H9 (cell line): Measurements from ENCODE around the gene PCDHB9. TPM values are rescaled to one million over a fixed set of nuclear protein-coding genes. Genes with fewer than 3 reads are reported as not detected.
"Not testable (repeated sequence)": the region's sequence is repeated elsewhere in the genome, so short reads cannot be mapped to it uniquely, and the experiment has no call there.

Experiments used
- DNase-seq: peaks from one replicate; pipeline ENCODE4 v3.0.0-alpha.2; 2017
- H2AFZ ChIP-seq: one replicate; pipeline ENCODE4 v1.6.1; 2013; ENCODE audit warnings: mild to moderate bottlenecking, low read length, control low read depth, moderate library complexity
- H2AK5ac ChIP-seq: 2 replicates; pipeline ENCODE4 v1.6.1; 2013; ENCODE audit warnings: low read length, control low read depth, mixed read lengths; ENCODE audit not compliant: insufficient read length
- H2BK120ac ChIP-seq: one replicate; pipeline ENCODE4 v1.6.1; 2013; ENCODE audit warnings: low read depth, mild to moderate bottlenecking, low read length, control low read depth, inconsistent platforms; ENCODE audit not compliant: poor library complexity, severe bottlenecking
- H2BK12ac ChIP-seq: 2 replicates; pipeline ENCODE4 v1.6.1; 2013; ENCODE audit warnings: low read length, control low read depth, mixed read lengths, low read depth; ENCODE audit not compliant: insufficient read length
- H2BK15ac ChIP-seq: 2 replicates; pipeline ENCODE4 v1.6.1; 2013; ENCODE audit warnings: low read depth, low read length, control low read depth
- H2BK20ac ChIP-seq: one replicate; pipeline ENCODE4 v1.6.1; 2013; ENCODE audit warnings: low read depth, mild to moderate bottlenecking, low read length, control low read depth, inconsistent platforms; ENCODE audit not compliant: poor library complexity, severe bottlenecking
- H2BK5ac ChIP-seq: 2 replicates; pipeline ENCODE4 v1.6.1; 2013; ENCODE audit warnings: low read length, control low read depth, mixed read lengths; ENCODE audit not compliant: insufficient read length
- H3K14ac ChIP-seq: 2 replicates; pipeline ENCODE4 v1.6.1; 2013; ENCODE audit warnings: low read length, control low read depth; ENCODE audit not compliant: insufficient read depth
- H3K18ac ChIP-seq: 2 replicates; pipeline ENCODE4 v1.6.1; 2013; ENCODE audit warnings: low read depth, mild to moderate bottlenecking, mixed read lengths, low read length, control low read depth; ENCODE audit not compliant: insufficient read length
- H3K23ac ChIP-seq: 2 replicates; pipeline ENCODE4 v1.6.1; 2013; ENCODE audit warnings: low read length, control low read depth, mixed read lengths, low read depth; ENCODE audit not compliant: insufficient read length
- H3K23me2 ChIP-seq: 2 replicates; pipeline ENCODE4 v1.6.1; 2013; ENCODE audit warnings: low read depth, mild to moderate bottlenecking, mixed read lengths, low read length, control low read depth; ENCODE audit not compliant: insufficient read length, poor library complexity, severe bottlenecking
- H3K27ac ChIP-seq: 2 replicates; pipeline ENCODE4 v1.5.1; 2013; ENCODE audit warnings: low read length, control low read depth, mixed read lengths, low read depth; ENCODE audit not compliant: insufficient read length
- H3K27me3 ChIP-seq: 2 replicates; pipeline ENCODE4 v1.6.1; 2013; ENCODE audit warnings: low read length, control low read depth, inconsistent platforms; ENCODE audit not compliant: insufficient read depth
- H3K4ac ChIP-seq: 2 replicates; pipeline ENCODE4 v1.6.1; 2013; ENCODE audit warnings: low read depth, mild to moderate bottlenecking, control low read depth, inconsistent platforms, low read length, moderate library complexity
- H3K4me1 ChIP-seq: 2 replicates; pipeline ENCODE4 v1.6.1; 2013; ENCODE audit warnings: low read length, control low read depth, inconsistent platforms; ENCODE audit not compliant: insufficient read depth
- H3K4me2 ChIP-seq: 2 replicates; pipeline ENCODE4 v1.6.1; 2013; ENCODE audit warnings: low read length, control low read depth, mixed read lengths; ENCODE audit not compliant: insufficient read length, insufficient read depth
- H3K56ac ChIP-seq: 2 replicates; pipeline ENCODE4 v1.6.1; 2013; ENCODE audit warnings: low read depth, mild to moderate bottlenecking, mixed read lengths, low read length, control low read depth; ENCODE audit not compliant: insufficient read length
- H3K79me1 ChIP-seq: 2 replicates; pipeline ENCODE4 v1.6.1; 2013; ENCODE audit warnings: low read depth, mild to moderate bottlenecking, moderate library complexity, low read length, control low read depth, inconsistent platforms; ENCODE audit not compliant: insufficient read depth, poor library complexity, severe bottlenecking
- H3K79me2 ChIP-seq: 2 replicates; pipeline ENCODE4 v1.6.1; 2013; ENCODE audit warnings: low read length, control low read depth, inconsistent platforms; ENCODE audit not compliant: insufficient read depth
- H3K9ac ChIP-seq: 2 replicates; pipeline ENCODE4 v1.6.1; 2013; ENCODE audit warnings: low read length, control low read depth, mixed read lengths; ENCODE audit not compliant: insufficient read length; ENCODE audit errors: extremely low read depth
- H3K9me3 ChIP-seq: one replicate; pipeline ENCODE4 v1.6.1; 2013; ENCODE audit warnings: low read depth, low read length, inconsistent platforms; ENCODE audit not compliant: control insufficient read depth
- H3T11ph ChIP-seq: one replicate; pipeline ENCODE4 v1.6.1; 2013; ENCODE audit warnings: mild to moderate bottlenecking, low read length, control low read depth, inconsistent platforms
- H4K20me1 ChIP-seq: one replicate; pipeline ENCODE4 v1.6.1; 2013; ENCODE audit not compliant: control insufficient read depth, insufficient read length, insufficient read depth
- H4K5ac ChIP-seq: 2 replicates; pipeline ENCODE4 v1.6.1; 2013; ENCODE audit warnings: low read depth, mild to moderate bottlenecking, mixed read lengths, low read length, control low read depth; ENCODE audit not compliant: insufficient read length
- H4K8ac ChIP-seq: replicated peaks from 2 replicates; pipeline ENCODE4 v1.6.1; 2013; ENCODE audit warnings: low read length, control low read depth, mixed read lengths, low read depth; ENCODE audit not compliant: insufficient read length
- H4K91ac ChIP-seq: 2 replicates; pipeline ENCODE4 v1.6.1; 2013; ENCODE audit warnings: low read depth, mild to moderate bottlenecking, moderate library complexity, mixed read lengths, low read length, control low read depth; ENCODE audit not compliant: insufficient read length
- H3K27ac Mint-ChIP-seq, 3 experiments: 2 replicates in 2 of 3; 3 replicates in 1 of 3; pipeline ENCODE4 v1.8.0; 2020 to 2021; ENCODE audit warnings: mixed read lengths in 3 of 3, mild to moderate bottlenecking in 1 of 3, moderate library complexity in 1 of 3
- H3K27me3 Mint-ChIP-seq: 2 replicates; pipeline ENCODE4 v1.8.0; 2021; ENCODE audit warnings: low read depth, mild to moderate bottlenecking, moderate library complexity, mixed read lengths
- H3K36me3 Mint-ChIP-seq, 3 experiments: 2 replicates in 2 of 3; 3 replicates in 1 of 3; pipeline ENCODE4 v1.8.0; 2020 to 2021; ENCODE audit warnings: low read depth in 3 of 3, mixed read lengths in 3 of 3; ENCODE audit not compliant: insufficient read depth in 1 of 3
- H3K4me1 Mint-ChIP-seq, 2 experiments: 2 replicates each; pipeline ENCODE4 v1.8.0; 2020; ENCODE audit warnings: mixed read lengths in 2 of 2
- H3K4me3 Mint-ChIP-seq, 2 experiments: 2 replicates in 1 of 2; 3 replicates in 1 of 2; pipeline ENCODE4 v1.8.0; 2020 to 2021; ENCODE audit warnings: mild to moderate bottlenecking in 2 of 2, mixed read lengths in 2 of 2, moderate library complexity in 1 of 2
- H3K9me3 Mint-ChIP-seq, 2 experiments: 2 replicates in 1 of 2; 3 replicates in 1 of 2; pipeline ENCODE4 v1.8.0; 2020; ENCODE audit warnings: mild to moderate bottlenecking in 2 of 2, mixed read lengths in 2 of 2, moderate library complexity in 1 of 2
- WGBS: extraction: QIAGEN DNeasy Blood & Tissue Kit; methylation state at CpG from one replicate; pipeline ENCODE4 v1.1.7; 2013; ENCODE audit warnings: missing lambda C conversion rate, low lambda C conversion rate, mixed read lengths; ENCODE audit not compliant: insufficient read length; ENCODE audit errors: extremely low coverage; 5-methylcytosine and 5-hydroxymethylcytosine counted together
- total RNA-seq: library from RNA; stranded (reverse); gene quantifications from 2 replicates; pipeline ENCODE4 v1.2.1, GENCODE V29; 2021
- TF ChIP-seq, protein P1 (sequence below): fragments of 200-600 bp; sonication (generic); conservative IDR thresholded peaks from 3 replicates; pipeline ENCODE4 v1.8.0; 2021; ENCODE audit warnings: antibody characterized with exemption, mild to moderate bottlenecking

PCDHB9 gene
- total RNA-seq, 1 experiment from 2014 or later = 2.6 TPM

DNA sequence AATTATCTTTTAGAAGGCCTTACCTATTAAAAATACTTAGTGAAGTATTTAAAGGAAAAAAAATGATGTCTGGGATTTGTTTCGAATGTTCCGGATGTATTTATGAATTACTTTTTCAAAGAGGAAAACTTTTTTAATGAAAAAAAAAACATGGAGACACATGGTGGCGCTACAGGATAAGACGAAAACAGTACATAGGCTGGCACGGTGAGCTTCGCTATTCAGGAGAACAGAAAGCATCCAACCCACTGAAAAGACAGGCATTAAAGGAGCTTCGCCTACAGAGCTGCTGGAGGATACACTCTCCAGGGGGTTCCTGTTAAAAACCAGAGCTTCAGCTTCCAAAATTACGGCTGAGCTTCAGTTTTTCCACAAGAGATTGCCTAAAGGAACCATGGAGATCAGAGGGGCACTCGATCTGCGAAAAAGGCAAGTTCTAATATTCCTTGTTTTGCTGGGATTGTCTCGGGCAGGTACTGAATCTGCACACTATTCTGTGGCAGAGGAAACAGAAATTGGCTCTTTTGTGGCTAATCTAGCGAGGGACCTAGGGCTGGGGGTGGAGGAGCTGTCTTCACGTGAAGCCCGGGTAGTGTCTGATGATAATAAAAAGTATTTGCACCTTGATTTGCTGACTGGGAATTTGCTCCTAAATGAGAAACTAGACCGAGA, 36.3 kb downstream of the PCDHB9 start, which contains the start of gene PCDHB14:
TSS of gene PCDHB14 (plus strand) at position 232 of the 672 bp plus-strand sequence. CDS start at position 395, 163 bp downstream.
- Histone ChIP-seq H2AFZ (peak within 1 kb of the TSS; percentile 83), H4K20me1 (no peaks in the 10 kb centered on the region), H3T11ph (no peak within 1 kb of the TSS), H3K27ac (no peak within 1 kb of the TSS), H3K79me1 (no peaks in the 10 kb centered on the region), H3K4ac (no peak within 1 kb of the TSS), H3K79me2 (no peaks in the 10 kb centered on the region), H2BK120ac (no peak within 1 kb of the TSS), H4K91ac (no peak within 1 kb of the TSS), H2BK20ac (no peak within 1 kb of the TSS), H3K27me3 (no peaks in the 10 kb centered on the region), H2BK12ac (no peak within 1 kb of the TSS), H3K56ac (no peak within 1 kb of the TSS), H3K9ac (peak within 1 kb of the TSS; percentile 30), H3K14ac (no peak within 1 kb of the TSS), H2AK5ac (no peak within 1 kb of the TSS), H4K8ac (no peak within 1 kb of the TSS), H3K23me2 (peaks cover 3% of the 10 kb centered on the region), H2BK5ac (no peak within 1 kb of the TSS), H3K23ac (no peak within 1 kb of the TSS), H4K5ac (no peak within 1 kb of the TSS), H3K4me2 (peak within 1 kb of the TSS; percentile 24), H3K9me3 (no peaks in the 10 kb centered on the region), H3K18ac (no peak within 1 kb of the TSS), H2BK15ac (no peak within 1 kb of the TSS), H3K4me1 (no peaks in the 10 kb centered on the region)
- H3K27me3 Mint-ChIP-seq = peaks cover 8% of the 10 kb centered on the region; the same call in 1 of the 2 replicates
- TF ChIP-seq, protein P1, sequence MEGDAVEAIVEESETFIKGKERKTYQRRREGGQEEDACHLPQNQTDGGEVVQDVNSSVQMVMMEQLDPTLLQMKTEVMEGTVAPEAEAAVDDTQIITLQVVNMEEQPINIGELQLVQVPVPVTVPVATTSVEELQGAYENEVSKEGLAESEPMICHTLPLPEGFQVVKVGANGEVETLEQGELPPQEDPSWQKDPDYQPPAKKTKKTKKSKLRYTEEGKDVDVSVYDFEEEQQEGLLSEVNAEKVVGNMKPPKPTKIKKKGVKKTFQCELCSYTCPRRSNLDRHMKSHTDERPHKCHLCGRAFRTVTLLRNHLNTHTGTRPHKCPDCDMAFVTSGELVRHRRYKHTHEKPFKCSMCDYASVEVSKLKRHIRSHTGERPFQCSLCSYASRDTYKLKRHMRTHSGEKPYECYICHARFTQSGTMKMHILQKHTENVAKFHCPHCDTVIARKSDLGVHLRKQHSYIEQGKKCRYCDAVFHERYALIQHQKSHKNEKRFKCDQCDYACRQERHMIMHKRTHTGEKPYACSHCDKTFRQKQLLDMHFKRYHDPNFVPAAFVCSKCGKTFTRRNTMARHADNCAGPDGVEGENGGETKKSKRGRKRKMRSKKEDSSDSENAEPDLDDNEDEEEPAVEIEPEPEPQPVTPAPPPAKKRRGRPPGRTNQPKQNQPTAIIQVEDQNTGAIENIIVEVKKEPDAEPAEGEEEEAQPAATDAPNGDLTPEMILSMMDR = peak; percentile 79
- peaks cover 5 to 9% (median 6%) of the 10 kb centered on the region in 3 experiments; a peak in 6 of 7 replicates for H3K36me3 Mint-ChIP-seq
- H3K4me3 Mint-ChIP-seq = peak within 1 kb of the TSS; percentile 56 to 68
- peak; percentile 70 for DNase-seq
- H3K9me3 Mint-ChIP-seq = peaks cover 11 to 25% of the 10 kb centered on the region in 2 experiments
- no CpG with 5 or more reads among the region's 15 CpGs for WGBS
- H3K27ac Mint-ChIP-seq = peak within 1 kb of the TSS in 2 of 3 experiments; percentile 67 to 76; a peak in 4 of 7 replicates
- H3K4me1 Mint-ChIP-seq = peaks cover 6 to 13% of the 10 kb centered on the region in 2 experiments

DNA sequence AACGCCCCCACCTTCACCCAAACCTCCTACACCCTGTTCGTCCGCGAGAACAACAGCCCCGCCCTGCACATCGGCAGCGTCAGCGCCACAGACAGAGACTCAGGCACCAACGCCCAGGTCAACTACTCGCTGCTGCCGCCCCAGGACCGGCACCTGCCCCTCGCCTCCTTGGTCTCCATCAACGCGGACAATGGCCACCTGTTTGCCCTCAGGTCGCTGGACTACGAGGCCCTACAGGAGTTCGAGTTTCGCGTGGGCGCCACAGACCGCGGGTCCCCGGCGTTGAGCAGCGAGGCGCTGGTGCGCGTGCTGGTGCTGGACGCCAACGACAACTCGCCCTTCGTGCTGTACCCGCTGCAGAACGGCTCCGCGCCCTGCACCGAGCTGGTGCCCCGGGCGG, 37.9 kb downstream of the PCDHB9 start:
- H3K14ac ChIP-seq = not testable (repeated sequence)

More for the DNA sequence above, 37.9 kb downstream of the PCDHB9 start:
- not testable (repeated sequence) for H3K27ac Mint-ChIP-seq, H3K18ac ChIP-seq, DNase-seq, H3K79me2 ChIP-seq, H3K9ac ChIP-seq, H4K5ac ChIP-seq, H2BK12ac ChIP-seq, H2AFZ ChIP-seq, H3K4ac ChIP-seq, H2AK5ac ChIP-seq, H3K9me3 ChIP-seq, H3K4me3 Mint-ChIP-seq, H3K79me1 ChIP-seq, H3K56ac ChIP-seq, H3K27me3 Mint-ChIP-seq, H3K36me3 Mint-ChIP-seq, H2BK120ac ChIP-seq, H3K27me3 ChIP-seq, H2BK5ac ChIP-seq, H2BK20ac ChIP-seq, H3K23ac ChIP-seq, H4K20me1 ChIP-seq, H3T11ph ChIP-seq, H2BK15ac ChIP-seq, H3K4me1 ChIP-seq, H3K23me2 ChIP-seq, H4K8ac ChIP-seq, H3K27ac ChIP-seq, H3K4me2 ChIP-seq, H4K91ac ChIP-seq
- Mint-ChIP-seq H3K4me1 (peaks cover 12 to 19% of the 10 kb centered on the region in 2 experiments), H3K9me3 (peaks cover 11 to 30% of the 10 kb centered on the region in 2 experiments)
- WGBS = no CpG with 5 or more reads among the region's 40 CpGs
